ENCODE results near the gene FALEC. TPM values are rescaled to one million over a fixed set of nuclear protein-coding genes. Genes with fewer than 3 reads are reported as not detected.
A peak's percentile ranks its signal among the peaks of the same experiment; 100 is the strongest.

The FALEC gene
- total and polyA plus RNA-seq, 9 of the 15 experiments (the other 6 are each of a cell fraction or from before 2014, with no cell fraction given): 0.15 to 1.8 (median 0.53) TPM; not detected in 5

- H2AFZ ChIP-seq (ENCODE audit: low read depth, low read length): no peak overlapping the region
- FAIRE-seq (no peak), DNase-seq (ENCODE audit: extremely low read depth in 1 of 4, low spot score in 3 of 4) (no peak), ATAC-seq (no peak)
- H3K27ac ChIP-seq (ENCODE audit: extremely low read depth, low read depth, low read length): no peak overlapping the region
- no peak overlapping the region for H3K9ac ChIP-seq (ENCODE audit: insufficient read depth in 1 of 2, low read depth in 2 of 2, low read length in 2 of 2)
- no peaks in the 10 kb centered on the region for H3K9me3 ChIP-seq (replicated peaks; ENCODE audit: control insufficient read depth, insufficient read depth, low read depth, low read length)
- no peak overlapping the region for H3K4me2 ChIP-seq (ENCODE audit: insufficient read depth, low read length)
- in situ Hi-C loops (cut with MboI): no loop called here
- 16% methylated on average over 4 of the region's 4 CpGs for WGBS (ENCODE audit: insufficient coverage, low coverage, missing lambda C conversion rate)
- H3K9me1 ChIP-seq (ENCODE audit: control insufficient read depth, insufficient read depth, low read length): no peaks in the 10 kb centered on the region
- H3K4me1 ChIP-seq (replicated peaks in 1 of 2; ENCODE audit: control insufficient read depth in 2 of 2, insufficient read depth in 2 of 2, low read length in 2 of 2): peaks cover 0 to 20% of the 10 kb centered on the region in 2 experiments; a peak in 4 of 5 replicates
- BruUV-seq (replicated peaks): no TSS peak
- H3K79me2 ChIP-seq (ENCODE audit: control insufficient read depth, insufficient read depth, low read length): no peaks in the 10 kb centered on the region
- H4K20me1 ChIP-seq (replicated peaks; ENCODE audit: control insufficient read depth, insufficient read depth, low read length): no peaks in the 10 kb centered on the region
- H3K27me3 ChIP-seq (ENCODE audit: control insufficient read depth in 2 of 2, insufficient read depth in 2 of 2, low read length in 2 of 2): no peaks in the 10 kb centered on the region
- POLR2A ChIA-PET: no interaction called here
- no peaks in the 10 kb centered on the region for H3K36me3 ChIP-seq (ENCODE audit: control insufficient read depth, insufficient read depth, low read length)
- H3K4me3 ChIP-seq: no peak overlapping the region
- 0 out of 4 replicates have a peak, but pooled peaks of 1 of the 2 experiments have one; percentile 21 for TF ChIP-seq KDM1A (IDR thresholded peaks at IDR 0.05)
- TF ChIP-seq RAD51 (IDR thresholded peaks at IDR 0.05; ENCODE audit: borderline replicate concordance, low read depth): no peak
- no peak for TF ChIP-seq ZNF444 (CRISPR knock-in tag; IDR thresholded peaks at IDR 0.05)
- no peak for TF ChIP-seq ELK1 (CRISPR knock-in tag; IDR thresholded peaks at IDR 0.05)
- CTCF ChIA-PET (ENCODE audit: low intra/inter-chr PET ratio): no interaction called here
- intact Hi-C loops (cut with micrococcal nuclease): no loop called here
Observed at GRCh38 chr1:150479370-150479769, 36.2 kb upstream of the FALEC start.

- H3K36me3 ChIP-seq (ENCODE audit: control insufficient read depth, insufficient read depth, low read length): no peaks in the 10 kb centered on the region
- H3K27me3 ChIP-seq (ENCODE audit: control insufficient read depth in 2 of 2, insufficient read depth in 2 of 2, low read length in 2 of 2): no peaks in the 10 kb centered on the region
- no peaks in the 10 kb centered on the region for H3K9me3 ChIP-seq (replicated peaks; ENCODE audit: control insufficient read depth, insufficient read depth, low read depth, low read length)
- in situ Hi-C loops (cut with MboI) (no loop called here), intact Hi-C loops (cut with micrococcal nuclease) (loop anchor here (10.0 kb wide), 1 partner anchor 145 kb away; the partner anchor contains the start of gene ENSA)
- H3K4me2 ChIP-seq (ENCODE audit: insufficient read depth, low read length): no peak overlapping the region
- TF ChIP-seq C11orf30 (IDR thresholded peaks at IDR 0.05; ENCODE audit: low read depth) (no peak), ZNF280A (IDR thresholded peaks at IDR 0.05; ENCODE audit: low read depth, partially characterized antibody) (no peak), CEBPB (tag; IDR thresholded peaks at IDR 0.05) (0 out of 2 replicates have a peak, but pooled peaks have one; percentile 20)
- no peak overlapping the region for H3K27ac ChIP-seq (ENCODE audit: extremely low read depth, low read depth, low read length)
- no peak overlapping the region for H3K9ac ChIP-seq (ENCODE audit: insufficient read depth in 1 of 2, low read depth in 2 of 2, low read length in 2 of 2)
- H4K20me1 ChIP-seq (replicated peaks; ENCODE audit: control insufficient read depth, insufficient read depth, low read length): no peaks in the 10 kb centered on the region
- 24% methylated on average over 2 of the region's 2 CpGs for WGBS (ENCODE audit: insufficient coverage, low coverage, missing lambda C conversion rate)
- no peak for ATAC-seq
- no peaks in the 10 kb centered on the region for H3K9me1 ChIP-seq (ENCODE audit: control insufficient read depth, insufficient read depth, low read length)
- CTCF ChIA-PET (ENCODE audit: low intra/inter-chr PET ratio): no interaction called here
- POLR2A ChIA-PET: no interaction called here
- DNase-seq (ENCODE audit: extremely low read depth in 1 of 4, low spot score in 3 of 4): no peak
- H2AFZ ChIP-seq (ENCODE audit: low read depth, low read length): no peak overlapping the region
- BruUV-seq (replicated peaks): no TSS peak
- peaks cover 0 to 24% of the 10 kb centered on the region in 2 experiments; a peak in 4 of 5 replicates for H3K4me1 ChIP-seq (replicated peaks in 1 of 2; ENCODE audit: control insufficient read depth in 2 of 2, insufficient read depth in 2 of 2, low read length in 2 of 2)
- no peaks in the 10 kb centered on the region for H3K79me2 ChIP-seq (ENCODE audit: control insufficient read depth, insufficient read depth, low read length)
- no peak overlapping the region for H3K4me3 ChIP-seq
- FAIRE-seq: peak; percentile 11
Observed at GRCh38 chr1:150479927-150480352, 35.6 kb upstream of the FALEC start.

All from K562 (cell line).